Heart left ventricle (tissue), 13 donors: ENCODE results near the gene PRKN.

Experiments used
- POLR2A ChIP-seq, 2 donors: fragments of 450-650 bp; IDR thresholded peaks; one replicate each; pipeline ENCODE4 v1.6.1; 2017; ENCODE audit warnings: antibody characterized with exemption in 2 of 2, mild to moderate bottlenecking in 2 of 2, moderate library complexity in 2 of 2
- TF ChIP-seq, protein P1 (sequence below), 12 donors: fragments of 200-600 bp; sonication (generic) in 4 of 12; IDR thresholded peaks; one replicate each; pipeline versions ENCODE4 v1.5.0 to v1.8.0; 2018 to 2022; ENCODE audit warnings: antibody characterized with exemption in 12 of 12, mild to moderate bottlenecking in 5 of 12
- donor health status: ischemic (EF 13 %, LVEDD 7.1; RV severe dilation, severe dysfunction).
- donor health status: DM: no; HTN: yes; CAD: no.
- donor health status: DM: no; HTN: no; CAD: no.
- donor health status: ischemic (EF 25% LVEDD 6.9; RV normal size, moderate dysfunction).
- donor health status: ischemic (EF 25% LVEDD 5.7; RV mildly dilated, moderate dysfunction).
- donor health status: ischemic (EF 35%, LVEDD 5.7; RV mildly dilated, moderate dysfunction).
- donor health status: nonischemic (EF 11% LVEDD 7.7; RV severe dilation, severe dysfunction).
- donor health status: DM: yes; HTN: yes; CAD: no.
- donor health status: PGD.
- donor health status: ischemic (EF 29% LVEDD 5.4; RV normal size, mild dysfunction).
- donor health status: nonischemic (EF 23%, LVEDD 6.1; RV moderate dilation, normal function).

DNA sequence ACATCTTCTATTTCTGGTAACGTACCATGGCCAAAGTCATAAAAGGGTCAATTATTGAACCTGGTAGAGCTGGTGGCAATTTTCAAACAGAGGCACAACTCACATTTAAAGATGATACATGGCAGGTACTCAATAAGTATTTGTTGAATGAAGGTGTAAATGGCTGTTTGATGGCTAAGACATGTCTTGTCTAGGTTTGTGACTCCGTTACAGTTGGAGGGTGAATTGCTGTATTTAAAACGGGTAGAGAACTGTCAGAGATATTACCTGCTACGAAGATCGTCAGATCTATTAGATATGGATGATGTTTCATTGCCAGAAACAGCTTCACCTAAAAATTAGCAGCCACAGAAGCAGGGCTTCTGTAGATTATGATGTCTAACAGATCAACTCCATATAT, 601.9 kb downstream of the PRKN start:
- TF ChIP-seq, protein P1, sequence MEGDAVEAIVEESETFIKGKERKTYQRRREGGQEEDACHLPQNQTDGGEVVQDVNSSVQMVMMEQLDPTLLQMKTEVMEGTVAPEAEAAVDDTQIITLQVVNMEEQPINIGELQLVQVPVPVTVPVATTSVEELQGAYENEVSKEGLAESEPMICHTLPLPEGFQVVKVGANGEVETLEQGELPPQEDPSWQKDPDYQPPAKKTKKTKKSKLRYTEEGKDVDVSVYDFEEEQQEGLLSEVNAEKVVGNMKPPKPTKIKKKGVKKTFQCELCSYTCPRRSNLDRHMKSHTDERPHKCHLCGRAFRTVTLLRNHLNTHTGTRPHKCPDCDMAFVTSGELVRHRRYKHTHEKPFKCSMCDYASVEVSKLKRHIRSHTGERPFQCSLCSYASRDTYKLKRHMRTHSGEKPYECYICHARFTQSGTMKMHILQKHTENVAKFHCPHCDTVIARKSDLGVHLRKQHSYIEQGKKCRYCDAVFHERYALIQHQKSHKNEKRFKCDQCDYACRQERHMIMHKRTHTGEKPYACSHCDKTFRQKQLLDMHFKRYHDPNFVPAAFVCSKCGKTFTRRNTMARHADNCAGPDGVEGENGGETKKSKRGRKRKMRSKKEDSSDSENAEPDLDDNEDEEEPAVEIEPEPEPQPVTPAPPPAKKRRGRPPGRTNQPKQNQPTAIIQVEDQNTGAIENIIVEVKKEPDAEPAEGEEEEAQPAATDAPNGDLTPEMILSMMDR (IDR thresholded peaks at IDR 0.05) = no peak
- no peak for TF ChIP-seq POLR2A (IDR thresholded peaks at IDR 0.05)
